NCI-H187 (cell line): ENCODE results near the gene NEK6.

Experiments used
- DNase-seq, 2 experiments: peaks; one replicate each; lab custom pipeline; 2025; lab: John Stamatoyannopoulos, UW

NEK6 gene

GRCh38 chr9:124261736-124262648 lies 4.2 kb downstream of the NEK6 start:
- DNase-seq: no peak

DNA sequence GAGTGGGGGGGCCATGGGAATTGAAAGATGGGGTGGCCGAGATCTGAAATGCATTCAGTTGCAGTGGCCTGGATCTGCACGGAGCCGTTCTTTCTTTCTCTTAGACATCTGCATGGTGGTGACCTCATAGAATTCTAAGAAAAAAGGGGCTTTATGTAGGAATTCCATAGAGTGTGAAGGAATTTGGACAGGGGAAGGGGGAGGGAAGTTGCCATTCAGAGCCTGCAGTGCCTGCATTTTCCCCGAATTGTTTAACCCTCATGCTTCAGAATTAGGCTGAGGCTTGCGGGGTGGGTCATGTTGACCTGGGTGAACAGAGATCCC lies 4.9 kb downstream of the NEK6 start:
- DNase-seq: no peak

- no peak for DNase-seq
Observed at GRCh38 chr9:124263213-124263612, 5.5 kb downstream of the NEK6 start.

DNA sequence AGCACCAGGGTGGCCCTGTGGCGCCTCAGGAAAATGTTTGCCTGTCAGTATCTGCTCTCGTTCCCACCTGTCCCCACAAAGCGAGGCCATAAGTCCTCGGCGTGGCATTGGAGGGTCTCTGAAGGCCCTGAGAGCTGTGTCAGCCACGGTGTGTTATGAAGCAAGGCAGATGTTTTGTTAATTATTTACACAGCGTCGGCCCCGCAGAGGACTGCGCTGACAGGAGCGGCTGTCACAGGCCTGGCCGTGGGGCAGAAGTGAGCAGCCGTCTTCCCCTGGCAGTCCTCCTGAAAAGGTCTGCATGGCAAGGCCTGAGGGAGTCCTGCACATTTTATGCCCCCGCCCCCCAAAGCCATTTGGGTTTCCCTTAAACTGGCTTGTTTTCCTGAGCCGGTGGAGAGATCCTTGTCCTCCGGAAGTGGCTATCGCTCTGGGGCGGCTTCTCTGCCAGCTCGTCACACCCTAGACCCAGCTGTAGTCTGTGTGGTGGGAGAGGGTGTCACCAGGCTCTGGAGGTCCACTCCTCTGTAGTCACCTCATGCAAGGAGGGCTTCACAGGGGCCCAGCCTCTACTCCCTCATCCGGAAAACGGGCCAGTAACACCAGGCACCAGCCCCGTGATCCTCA lies 6.2 kb downstream of the NEK6 start:
- DNase-seq: no peak

GRCh38 chr9:124264823-124265233 lies 7.1 kb downstream of the NEK6 start:
- no peak for DNase-seq

DNA sequence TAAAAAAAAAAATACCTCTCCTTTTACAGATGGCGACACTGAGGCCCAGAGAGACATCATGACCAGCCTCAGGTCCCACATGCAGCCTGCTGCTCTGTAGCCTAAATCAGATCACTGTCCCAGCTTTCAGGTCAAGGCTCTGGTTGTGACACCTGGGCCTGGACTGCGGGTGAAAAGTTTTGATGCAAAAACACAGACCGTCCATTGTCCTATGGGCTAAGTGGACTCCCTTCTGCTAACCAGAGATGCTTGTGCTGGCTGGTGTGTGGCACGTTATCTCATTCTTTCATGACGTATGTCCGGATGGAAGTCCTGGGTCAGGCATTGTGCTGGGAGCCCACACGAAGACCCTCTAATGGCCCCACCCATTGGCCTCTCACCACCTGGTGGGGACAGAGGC lies 7.8 kb downstream of the NEK6 start:
- no peak for DNase-seq

GRCh38 chr9:124266139-124266825 lies 8.5 kb downstream of the NEK6 start:
- no peak for DNase-seq

DNA sequence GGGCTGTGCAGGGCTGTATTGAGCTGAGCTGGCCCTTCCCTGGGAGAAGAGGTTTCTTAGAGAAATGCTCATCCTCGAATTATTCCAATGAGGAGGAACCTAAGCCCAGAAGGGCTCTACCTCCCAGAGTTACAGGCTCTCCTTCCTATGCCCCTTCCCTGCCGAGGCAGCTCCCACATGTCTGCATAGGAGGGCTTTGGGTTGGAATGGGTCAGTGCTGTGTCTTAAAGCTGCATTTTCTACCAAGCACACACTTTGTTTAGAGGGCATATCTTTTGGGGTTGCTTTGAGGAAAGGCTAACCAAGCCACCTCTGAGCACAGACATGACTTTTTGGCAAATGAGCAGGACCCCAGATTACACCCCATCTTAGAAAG lies 9.1 kb downstream of the NEK6 start:
- DNase-seq: no peak

- no peak for DNase-seq
Observed at GRCh38 chr9:124267271-124267807, 9.6 kb downstream of the NEK6 start.

- no peak for DNase-seq
Observed at GRCh38 chr9:124268248-124268647, 10.5 kb downstream of the NEK6 start.

DNA sequence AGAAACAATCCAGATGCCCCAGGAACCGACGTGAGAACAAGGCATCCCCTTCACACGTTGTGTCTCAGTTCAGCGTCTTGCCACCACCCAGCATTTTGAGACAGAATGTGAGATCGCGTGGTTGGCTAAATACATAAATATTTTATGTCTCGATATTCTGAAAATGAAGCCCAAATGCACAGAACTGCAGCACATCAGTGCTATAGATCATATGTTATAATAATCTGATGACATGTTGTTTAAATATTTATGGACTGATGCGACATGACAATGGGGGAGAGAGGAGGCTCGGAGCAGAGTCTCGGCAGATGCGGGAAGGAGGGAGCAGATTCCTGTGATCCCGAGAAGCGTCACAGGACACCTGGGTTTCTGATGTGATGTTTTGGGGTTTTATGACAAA lies 10.9 kb downstream of the NEK6 start:
- DNase-seq: no peak

DNA sequence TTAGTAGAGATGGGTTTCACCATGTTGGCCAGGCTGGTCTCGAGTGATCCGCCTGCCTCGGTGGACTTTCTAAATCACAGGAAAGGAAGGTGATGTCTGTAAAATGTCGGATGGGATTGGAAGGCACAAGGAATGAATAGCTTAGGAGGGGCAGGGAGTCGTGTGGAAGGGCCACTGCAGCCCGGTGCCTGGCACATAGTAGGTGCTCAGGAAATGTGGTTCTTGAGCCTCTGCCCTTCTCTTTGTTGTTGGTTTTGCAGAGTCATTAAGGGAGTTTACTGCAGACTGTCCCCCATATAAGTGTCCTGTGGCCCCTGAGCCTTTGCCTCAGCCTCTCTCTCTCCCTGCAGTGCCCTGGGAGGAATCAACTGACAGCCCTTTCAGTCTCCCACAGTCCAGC lies 11.8 kb downstream of the NEK6 start:
- DNase-seq: no peak

DNA sequence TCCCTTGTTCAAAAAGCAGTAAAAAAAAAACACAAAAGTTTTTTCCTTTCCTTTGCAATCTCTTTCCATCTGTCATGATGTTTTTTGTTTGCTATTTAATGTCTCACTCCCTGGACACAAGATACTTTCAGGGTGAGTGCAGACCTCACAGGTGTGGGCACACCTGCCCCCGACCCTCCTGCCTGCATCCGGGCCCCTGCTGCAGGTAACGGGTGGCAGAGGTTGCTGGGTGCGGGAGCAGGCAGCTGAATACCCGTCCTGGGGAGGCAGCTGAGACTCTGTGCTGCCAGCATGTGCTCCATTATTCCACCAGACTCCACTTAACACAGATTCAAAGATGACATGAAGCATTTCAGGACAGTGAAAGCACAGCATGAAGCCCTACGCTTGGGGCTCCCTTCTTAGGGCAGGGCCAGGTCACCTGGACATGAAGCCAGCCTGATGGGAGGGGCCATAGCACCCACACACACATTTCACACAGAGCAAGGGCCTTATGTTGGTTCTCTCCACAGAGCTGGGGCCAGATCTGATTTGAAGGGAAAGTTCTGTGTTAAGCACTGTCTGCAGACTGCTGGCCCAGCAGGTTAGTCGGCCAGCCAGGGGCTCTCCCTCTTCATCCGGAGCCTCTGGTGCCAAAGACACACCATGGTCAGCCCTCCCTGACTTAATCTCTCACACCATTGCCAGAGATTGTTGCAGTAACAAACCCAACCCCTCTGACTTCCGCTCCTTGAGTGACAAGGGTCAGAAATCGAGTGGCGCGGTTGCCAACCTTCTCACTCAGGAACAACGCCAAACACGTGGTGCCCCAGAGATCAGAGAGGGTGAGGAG lies 13.0 kb downstream of the NEK6 start:
- DNase-seq: no peak

GRCh38 chr9:124271660-124272059 lies 13.9 kb downstream of the NEK6 start:
- DNase-seq: no peak

DNA sequence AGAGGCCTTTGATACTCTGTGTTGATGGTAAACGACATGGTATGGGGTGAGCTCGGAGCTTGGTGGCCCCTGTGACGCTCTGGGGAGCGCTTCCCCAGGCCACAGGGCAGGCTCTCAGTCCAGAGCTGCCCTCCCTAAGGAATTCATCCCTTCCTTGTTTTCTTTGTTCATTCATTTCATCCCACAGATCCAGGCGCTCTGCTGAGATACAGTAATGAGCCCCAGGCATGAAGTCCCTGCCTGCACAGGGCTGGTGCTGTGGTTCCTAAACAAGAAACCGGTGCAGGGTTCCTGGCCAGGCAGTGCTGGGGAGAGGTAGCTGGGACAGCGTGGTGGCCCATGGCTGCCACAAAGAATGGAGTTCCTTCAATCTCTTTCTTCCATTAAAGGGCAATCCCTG lies 14.4 kb downstream of the NEK6 start:
- DNase-seq: no peak

- no peak for DNase-seq
Observed at GRCh38 chr9:124272979-124273378, 15.2 kb downstream of the NEK6 start.

GRCh38 chr9:124273427-124274160 lies 15.8 kb downstream of the NEK6 start:
- DNase-seq: no peak

GRCh38 chr9:124274226-124274625 lies 16.5 kb downstream of the NEK6 start:
- DNase-seq: no peak

GRCh38 chr9:124274738-124275137 lies 17.0 kb downstream of the NEK6 start:
- DNase-seq: no peak

- DNase-seq: no peak
Observed at GRCh38 chr9:124277420-124277819, 19.7 kb downstream of the NEK6 start.

DNA sequence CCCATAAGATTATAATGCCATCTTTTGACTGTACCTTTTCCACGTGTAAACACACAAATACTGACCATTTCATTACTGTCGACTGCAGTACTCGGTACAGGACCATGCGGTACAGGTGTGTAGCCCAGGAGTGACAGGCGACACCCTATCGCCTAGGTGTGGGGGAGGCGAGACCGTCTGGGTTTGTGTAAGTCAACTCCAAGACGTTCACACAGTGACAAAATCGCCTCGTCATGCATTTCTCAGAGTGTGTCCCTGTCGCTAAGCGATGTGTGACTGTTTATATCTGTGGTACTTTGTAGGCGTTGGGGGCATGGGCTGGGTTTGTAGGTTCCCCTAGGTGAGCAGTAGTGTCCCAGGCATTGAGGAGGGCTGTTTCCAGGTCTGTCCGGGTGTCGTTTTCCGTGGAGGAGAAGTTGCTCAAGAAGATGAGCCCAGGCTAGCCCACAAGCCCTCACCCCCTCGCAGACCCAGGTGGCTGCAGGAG lies 20.3 kb downstream of the NEK6 start:
- no peak for DNase-seq
